Breast epithelium (tissue), 3 donors: Measurements from ENCODE around the gene USP32.

Experiments used
- POLR2A ChIP-seq: fragments of 450-650 bp; IDR thresholded peaks from one replicate; pipeline ENCODE4 v1.6.1; 2016; ENCODE audit warnings: antibody characterized with exemption, mild to moderate bottlenecking, moderate library complexity
- POLR2AphosphoS5 ChIP-seq, 3 donors: sonication (generic); formaldehyde crosslinking; IDR thresholded peaks; one replicate each; pipeline ENCODE4 v1.6.1; 2017; ENCODE audit warnings: antibody characterized with exemption in 3 of 3
- TF ChIP-seq, protein P1 (sequence below), 3 donors: fragments of 450-650 bp; IDR thresholded peaks; one replicate each; pipeline ENCODE4 v1.5.1; 2016 to 2017; ENCODE audit warnings: antibody characterized with exemption in 3 of 3, mild to moderate bottlenecking in 3 of 3, moderate library complexity in 3 of 3

- TF ChIP-seq, protein P1, sequence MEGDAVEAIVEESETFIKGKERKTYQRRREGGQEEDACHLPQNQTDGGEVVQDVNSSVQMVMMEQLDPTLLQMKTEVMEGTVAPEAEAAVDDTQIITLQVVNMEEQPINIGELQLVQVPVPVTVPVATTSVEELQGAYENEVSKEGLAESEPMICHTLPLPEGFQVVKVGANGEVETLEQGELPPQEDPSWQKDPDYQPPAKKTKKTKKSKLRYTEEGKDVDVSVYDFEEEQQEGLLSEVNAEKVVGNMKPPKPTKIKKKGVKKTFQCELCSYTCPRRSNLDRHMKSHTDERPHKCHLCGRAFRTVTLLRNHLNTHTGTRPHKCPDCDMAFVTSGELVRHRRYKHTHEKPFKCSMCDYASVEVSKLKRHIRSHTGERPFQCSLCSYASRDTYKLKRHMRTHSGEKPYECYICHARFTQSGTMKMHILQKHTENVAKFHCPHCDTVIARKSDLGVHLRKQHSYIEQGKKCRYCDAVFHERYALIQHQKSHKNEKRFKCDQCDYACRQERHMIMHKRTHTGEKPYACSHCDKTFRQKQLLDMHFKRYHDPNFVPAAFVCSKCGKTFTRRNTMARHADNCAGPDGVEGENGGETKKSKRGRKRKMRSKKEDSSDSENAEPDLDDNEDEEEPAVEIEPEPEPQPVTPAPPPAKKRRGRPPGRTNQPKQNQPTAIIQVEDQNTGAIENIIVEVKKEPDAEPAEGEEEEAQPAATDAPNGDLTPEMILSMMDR (IDR thresholded peaks at IDR 0.05) = no peak
- TF ChIP-seq POLR2AphosphoS5 (IDR thresholded peaks at IDR 0.05) (no peak), POLR2A (no peak)
These were observed 58.3 kb downstream of the USP32 start for GRCh38 chr17:60333628-60334031.
